Frontal cortex (tissue), 4 donors: Measurements from ENCODE around the gene RBM15B. TPM values are rescaled to one million over a fixed set of nuclear protein-coding genes. Genes with fewer than 3 reads are reported as not detected.

Experiments used
- DNase-seq, 2 donors: peaks; one replicate each; pipeline ENCODE4 v3.0.0; 2012; ENCODE audit warnings: low spot score in 2 of 2
- FAIRE-seq: peaks from 2 replicates; lab custom pipeline; 2012; peaks lifted over from hg19 to GRCh38; lab: Jason Lieb, UNC
- total RNA-seq: library from RNA; depleted of rRNA; stranded (reverse); fragments of >200 nt; gene quantifications from one replicate; pipeline ENCODE4 v1.2.3, GENCODE V29; 2014
- donor health status: control.
- donor health status: control.
- donor health status: control.

Gene RBM15B
- total RNA-seq, 1 donor from 2014 or later: 31.0 TPM

DNA sequence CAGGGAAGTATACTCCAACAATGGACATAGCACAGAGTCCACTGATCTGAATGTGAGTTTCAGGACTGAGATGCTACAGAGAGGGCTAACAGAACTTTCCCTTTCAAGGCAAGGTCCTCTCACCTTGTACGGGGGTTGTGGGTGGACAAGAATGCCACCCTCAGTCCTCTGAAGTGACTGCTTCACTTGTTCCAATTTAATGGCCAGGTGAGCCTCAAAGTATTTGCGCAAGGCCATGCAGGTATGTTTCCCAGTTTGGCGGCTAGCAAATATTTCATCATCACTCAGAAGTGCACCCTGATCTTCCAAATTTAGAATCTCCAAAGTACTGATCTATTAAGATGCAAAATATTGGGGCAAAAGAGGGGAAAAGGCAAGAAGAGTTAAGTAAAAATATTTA lies 38.1 kb downstream of the RBM15B start:
- DNase-seq (no peak), FAIRE-seq (no peak)

- DNase-seq: no peak
- no peak for FAIRE-seq
Observed at GRCh38 chr3:51434110-51434509, 43.0 kb downstream of the RBM15B start.

- DNase-seq: peak in 1 of 2 donors; percentile 35
- no peak for FAIRE-seq
Observed at GRCh38 chr3:51434746-51435327, 43.8 kb downstream of the RBM15B start.

DNA sequence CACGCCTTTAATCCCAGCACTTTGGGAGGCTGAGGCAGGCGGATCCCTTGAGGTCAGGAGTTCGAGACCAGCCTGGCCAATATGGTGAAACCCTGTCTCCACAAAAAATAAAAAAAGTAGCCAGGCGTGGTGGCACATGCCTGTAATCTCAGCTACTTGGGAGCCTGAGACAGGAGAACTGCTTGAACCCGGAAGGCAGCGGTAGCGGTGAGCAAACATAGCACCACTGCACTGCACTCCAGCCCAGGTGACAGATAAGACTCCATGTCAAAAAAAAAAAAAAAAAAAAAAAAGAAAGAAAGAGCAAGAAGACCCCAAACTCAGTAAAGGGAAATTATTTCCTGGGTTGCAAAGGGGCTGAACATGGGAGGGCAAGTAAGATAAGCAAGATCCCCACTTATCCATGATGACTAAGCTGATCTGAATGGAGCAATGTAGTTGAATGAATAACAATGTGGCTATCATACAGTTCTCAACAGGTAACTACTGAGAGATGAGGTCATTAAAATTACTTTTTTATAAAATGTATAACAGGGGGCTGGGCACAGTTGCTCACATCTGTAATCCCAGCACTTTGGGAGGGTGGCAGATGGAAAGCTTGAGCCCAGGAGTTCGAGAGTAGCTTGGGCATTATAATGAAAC lies 46.0 kb downstream of the RBM15B start:
- FAIRE-seq (no peak), DNase-seq (no peak)

DNA sequence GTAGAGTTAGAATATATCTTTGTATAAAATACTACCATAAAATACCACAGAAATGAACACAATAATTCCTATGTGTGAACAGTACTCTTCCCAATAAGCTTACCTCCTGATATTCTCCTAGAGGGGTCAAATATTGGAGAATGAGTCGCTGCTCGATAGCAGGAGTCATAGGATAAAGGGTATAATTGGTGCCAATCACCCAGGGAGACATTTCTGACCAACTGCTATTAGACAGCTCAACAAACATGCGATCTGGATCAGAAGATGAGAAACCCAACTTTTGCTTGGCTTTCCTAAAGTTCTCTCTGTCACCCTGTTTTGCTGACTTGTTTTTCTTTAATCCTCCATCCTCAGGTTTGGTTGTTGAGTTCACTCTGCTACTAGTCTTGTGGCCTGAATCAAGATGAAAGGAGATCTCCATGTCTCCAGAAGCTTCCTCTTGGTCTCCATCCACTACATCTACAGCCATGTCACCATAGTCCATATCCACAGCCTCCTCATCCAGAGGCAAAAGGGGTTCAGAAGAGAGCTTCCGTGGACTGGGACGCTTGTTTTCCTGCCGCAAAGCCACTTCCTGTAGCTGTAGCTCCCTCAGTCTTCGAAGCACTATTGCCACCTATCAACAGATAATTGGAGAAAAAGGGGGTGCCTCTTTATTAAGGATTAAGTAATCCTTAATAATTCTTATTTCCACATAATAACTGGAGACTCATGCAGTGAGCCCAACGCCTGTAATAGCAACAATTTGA lies 50.4 kb downstream of the RBM15B start:
- DNase-seq: no peak

GRCh38 chr3:51445544-51446280 lies 54.6 kb downstream of the RBM15B start:
- DNase-seq (no peak), FAIRE-seq (no peak)

More for the DNA sequence above, 50.4 kb downstream of the RBM15B start:
- FAIRE-seq: no peak

Other genes starting within 250 kb of the RBM15B start
- gene MANF, start 6.0 kb upstream of the RBM15B start, total RNA-seq: 33.8 TPM
- gene DCAF1, start 108.7 kb downstream of the RBM15B start, total RNA-seq: 26.5 TPM
- gene RAD54L2, start 147.4 kb downstream of the RBM15B start, total RNA-seq: 23.2 TPM